Cardiac fibroblast (primary cell): ENCODE results near the gene MAN2A1.

Experiments used
- DNase-seq, 2 donors: peaks; one replicate each; pipeline versions ENCODE4 v3.0.0 to v3.0.0-alpha.2; 2010; ENCODE audit warnings: low read depth in 2 of 2
- H3K4me3 ChIP-seq, 2 donors: replicated peaks in 1 of 2; 1 replicate in 1 of 2; 2 replicates in 1 of 2; pipeline ENCODE4 v1.5.1; 2011; ENCODE audit warnings: low read depth in 2 of 2, low read length in 2 of 2, mild to moderate bottlenecking in 2 of 2, moderate library complexity in 1 of 2
- TF ChIP-seq, protein P1 (sequence below): IDR thresholded peaks from one replicate; pipeline ENCODE4 v1.5.1; 2011; ENCODE audit warnings: low read depth, mild to moderate bottlenecking, low read length, inconsistent platforms

The MAN2A1 gene

GRCh38 chr5:109788596-109788995 lies 98.9 kb downstream of the MAN2A1 start:
- TF ChIP-seq, protein P1, sequence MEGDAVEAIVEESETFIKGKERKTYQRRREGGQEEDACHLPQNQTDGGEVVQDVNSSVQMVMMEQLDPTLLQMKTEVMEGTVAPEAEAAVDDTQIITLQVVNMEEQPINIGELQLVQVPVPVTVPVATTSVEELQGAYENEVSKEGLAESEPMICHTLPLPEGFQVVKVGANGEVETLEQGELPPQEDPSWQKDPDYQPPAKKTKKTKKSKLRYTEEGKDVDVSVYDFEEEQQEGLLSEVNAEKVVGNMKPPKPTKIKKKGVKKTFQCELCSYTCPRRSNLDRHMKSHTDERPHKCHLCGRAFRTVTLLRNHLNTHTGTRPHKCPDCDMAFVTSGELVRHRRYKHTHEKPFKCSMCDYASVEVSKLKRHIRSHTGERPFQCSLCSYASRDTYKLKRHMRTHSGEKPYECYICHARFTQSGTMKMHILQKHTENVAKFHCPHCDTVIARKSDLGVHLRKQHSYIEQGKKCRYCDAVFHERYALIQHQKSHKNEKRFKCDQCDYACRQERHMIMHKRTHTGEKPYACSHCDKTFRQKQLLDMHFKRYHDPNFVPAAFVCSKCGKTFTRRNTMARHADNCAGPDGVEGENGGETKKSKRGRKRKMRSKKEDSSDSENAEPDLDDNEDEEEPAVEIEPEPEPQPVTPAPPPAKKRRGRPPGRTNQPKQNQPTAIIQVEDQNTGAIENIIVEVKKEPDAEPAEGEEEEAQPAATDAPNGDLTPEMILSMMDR: no peak
- no peak for DNase-seq
- H3K4me3 ChIP-seq: no peak overlapping the region

DNA sequence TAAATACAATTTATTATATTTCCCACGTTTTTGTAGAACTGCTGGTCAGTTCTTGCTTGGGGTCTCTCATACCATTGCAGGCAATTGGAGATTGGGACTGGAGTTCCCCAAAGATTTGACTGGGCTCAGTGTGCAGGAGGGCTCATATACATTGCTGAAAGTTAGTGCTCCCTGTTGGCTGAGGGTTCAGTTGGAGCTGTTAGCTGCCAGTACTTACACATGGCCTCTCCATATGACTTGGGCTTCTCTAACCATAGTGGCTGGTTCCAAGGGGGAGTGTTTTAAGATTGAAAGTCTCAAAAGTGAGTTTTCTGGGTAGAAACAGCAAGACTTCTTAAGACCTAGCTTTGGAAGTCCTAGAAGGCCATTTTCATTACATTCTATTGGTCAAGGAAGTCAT lies 102.9 kb downstream of the MAN2A1 start:
- no peak overlapping the region for H3K4me3 ChIP-seq
- no peak for DNase-seq
- TF ChIP-seq, protein P1: no peak

GRCh38 chr5:109803854-109804253 lies 114.1 kb downstream of the MAN2A1 start:
- DNase-seq: no peak
- TF ChIP-seq, protein P1: no peak

DNA sequence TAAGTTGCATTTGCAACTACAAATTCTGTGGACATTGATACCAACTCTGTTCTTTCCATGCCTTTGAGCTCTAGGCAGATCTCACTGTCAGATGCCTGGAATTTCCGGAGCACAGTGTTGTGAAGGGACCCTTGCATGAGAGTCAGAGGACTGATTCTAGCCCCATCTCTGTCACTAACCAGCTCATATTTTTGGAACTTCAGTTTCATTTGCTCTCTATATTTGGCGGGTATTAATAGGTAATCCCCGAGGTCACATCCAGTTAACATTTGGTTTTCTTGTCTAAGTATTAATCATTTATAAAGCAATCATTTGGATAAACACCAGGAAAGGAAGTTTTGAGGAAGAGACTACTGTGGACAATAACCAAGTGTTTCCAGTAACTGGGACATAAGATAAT lies 115.7 kb downstream of the MAN2A1 start:
- peak; percentile 16 to 28 for DNase-seq
- H3K4me3 ChIP-seq: no peak overlapping the region
- TF ChIP-seq, protein P1: no peak

More at GRCh38 chr5:109803854-109804253, 114.1 kb downstream of the MAN2A1 start:
- H3K4me3 ChIP-seq: no peak overlapping the region

DNA sequence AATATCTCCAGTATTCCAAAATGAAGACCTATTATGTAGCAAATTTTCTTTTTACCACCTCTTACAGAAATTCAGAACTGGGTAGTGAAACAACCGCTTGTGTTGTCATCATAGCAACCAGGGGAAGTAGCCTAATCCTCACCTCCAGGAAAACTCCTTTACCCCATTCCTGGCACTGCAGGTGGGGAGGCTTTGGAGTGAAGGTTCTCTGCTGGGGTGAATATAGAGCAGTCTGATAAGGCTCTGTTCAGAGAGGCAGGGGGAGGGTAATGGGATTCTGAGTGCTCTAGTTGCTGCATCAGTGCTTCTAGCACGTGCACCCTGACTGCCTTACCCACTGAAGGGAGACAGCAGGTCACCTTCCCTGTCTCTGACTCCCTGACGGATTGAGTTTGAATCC lies 116.2 kb downstream of the MAN2A1 start:
- H3K4me3 ChIP-seq: no peak overlapping the region
- TF ChIP-seq, protein P1: no peak
- no peak for DNase-seq

- TF ChIP-seq, protein P1: no peak
- no peak overlapping the region for H3K4me3 ChIP-seq
- no peak for DNase-seq
These were observed 123.0 kb downstream of the MAN2A1 start for GRCh38 chr5:109812698-109813097.

GRCh38 chr5:109816732-109817131 lies 127.0 kb downstream of the MAN2A1 start:
- TF ChIP-seq, protein P1: no peak
- no peak for DNase-seq
- no peak overlapping the region for H3K4me3 ChIP-seq
